Thyroid gland (tissue), 4 donors: Measurements from ENCODE around the gene RPP21.

ENCODE experiments used
- POLR2A ChIP-seq, 2 donors: fragments of 450-650 bp; IDR thresholded peaks; one replicate each; pipeline ENCODE4 v1.6.1; 2017; ENCODE audit warnings: antibody characterized with exemption in 2 of 2, mild to moderate bottlenecking in 2 of 2, moderate library complexity in 1 of 2
- TF ChIP-seq, protein P1 (sequence below), 6 experiments: fragments of 200-600 bp in 3 of 6; fragments of 450-650 bp in 3 of 6; sonication (generic) in 3 of 6; IDR thresholded peaks; one replicate each; pipeline ENCODE4 v1.5.1; 2016 to 2019; ENCODE audit warnings: antibody characterized with exemption in 6 of 6, mild to moderate bottlenecking in 2 of 6, inconsistent platforms in 1 of 6, moderate library complexity in 1 of 6

- TF ChIP-seq, protein P1, sequence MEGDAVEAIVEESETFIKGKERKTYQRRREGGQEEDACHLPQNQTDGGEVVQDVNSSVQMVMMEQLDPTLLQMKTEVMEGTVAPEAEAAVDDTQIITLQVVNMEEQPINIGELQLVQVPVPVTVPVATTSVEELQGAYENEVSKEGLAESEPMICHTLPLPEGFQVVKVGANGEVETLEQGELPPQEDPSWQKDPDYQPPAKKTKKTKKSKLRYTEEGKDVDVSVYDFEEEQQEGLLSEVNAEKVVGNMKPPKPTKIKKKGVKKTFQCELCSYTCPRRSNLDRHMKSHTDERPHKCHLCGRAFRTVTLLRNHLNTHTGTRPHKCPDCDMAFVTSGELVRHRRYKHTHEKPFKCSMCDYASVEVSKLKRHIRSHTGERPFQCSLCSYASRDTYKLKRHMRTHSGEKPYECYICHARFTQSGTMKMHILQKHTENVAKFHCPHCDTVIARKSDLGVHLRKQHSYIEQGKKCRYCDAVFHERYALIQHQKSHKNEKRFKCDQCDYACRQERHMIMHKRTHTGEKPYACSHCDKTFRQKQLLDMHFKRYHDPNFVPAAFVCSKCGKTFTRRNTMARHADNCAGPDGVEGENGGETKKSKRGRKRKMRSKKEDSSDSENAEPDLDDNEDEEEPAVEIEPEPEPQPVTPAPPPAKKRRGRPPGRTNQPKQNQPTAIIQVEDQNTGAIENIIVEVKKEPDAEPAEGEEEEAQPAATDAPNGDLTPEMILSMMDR (IDR thresholded peaks at IDR 0.05): no peak
- no peak for TF ChIP-seq POLR2A (IDR thresholded peaks at IDR 0.05)
These were observed 896 bp downstream of the RPP21 start for GRCh38 chr6:30345852-30346251.
